ENCODE results near the gene URB1.

The URB1 gene

GRCh38 chr21:32335601-32336575 is 56.9 kb downstream of the URB1 start:
- Histone ChIP-seq H3K9ac (no peak overlapping the region), H3K27ac (no peak overlapping the region), H2AFZ (no peak overlapping the region), H3K9me3 (ENCODE audit: control insufficient read depth, low read length) (no peaks in the 10 kb centered on the region), H3K36me3 (ENCODE audit: control insufficient read depth, insufficient read depth, low read length) (no peaks in the 10 kb centered on the region), H3K4me3 (ENCODE audit: low read depth, low read length) (no peak overlapping the region), H3K79me2 (no peaks in the 10 kb centered on the region), H3K4me1 (no peaks in the 10 kb centered on the region), H3K27me3 (ENCODE audit: control insufficient read depth, insufficient read depth, low read length) (no peaks in the 10 kb centered on the region), H3K4me2 (ENCODE audit: low read length) (no peak overlapping the region)
- TF ChIP-seq CTCF (IDR thresholded peaks at IDR 0.05): no peak

- no peak for TF ChIP-seq CTCF (IDR thresholded peaks at IDR 0.05)
- H3K27ac ChIP-seq: no peak overlapping the region
- no peaks in the 10 kb centered on the region for H3K4me1 ChIP-seq
- H3K27me3 ChIP-seq (ENCODE audit: control insufficient read depth, insufficient read depth, low read length): no peaks in the 10 kb centered on the region
- no peak overlapping the region for H3K4me2 ChIP-seq (ENCODE audit: low read length)
- H3K79me2 ChIP-seq: no peaks in the 10 kb centered on the region
- no peaks in the 10 kb centered on the region for H3K9me3 ChIP-seq (ENCODE audit: control insufficient read depth, low read length)
- H3K4me3 ChIP-seq (ENCODE audit: low read depth, low read length): no peak overlapping the region
- no peak overlapping the region for H3K9ac ChIP-seq
- H2AFZ ChIP-seq: no peak overlapping the region
- no peaks in the 10 kb centered on the region for H3K36me3 ChIP-seq (ENCODE audit: control insufficient read depth, insufficient read depth, low read length)
Observed at GRCh38 chr21:32334980-32335531, 57.8 kb downstream of the URB1 start.

- Histone ChIP-seq H3K79me2 (no peaks in the 10 kb centered on the region), H3K9ac (no peak overlapping the region), H3K36me3 (ENCODE audit: control insufficient read depth, insufficient read depth, low read length) (no peaks in the 10 kb centered on the region), H3K4me1 (no peaks in the 10 kb centered on the region), H3K27ac (no peak overlapping the region), H2AFZ (no peak overlapping the region), H3K27me3 (ENCODE audit: control insufficient read depth, insufficient read depth, low read length) (no peaks in the 10 kb centered on the region), H3K4me2 (ENCODE audit: low read length) (no peak overlapping the region), H3K4me3 (ENCODE audit: low read depth, low read length) (no peak overlapping the region), H3K9me3 (ENCODE audit: control insufficient read depth, low read length) (no peaks in the 10 kb centered on the region)
- no peak for TF ChIP-seq CTCF (IDR thresholded peaks at IDR 0.05)
Observed at GRCh38 chr21:32333953-32334673, 58.7 kb downstream of the URB1 start.

- H3K36me3 ChIP-seq (ENCODE audit: control insufficient read depth, insufficient read depth, low read length): no peaks in the 10 kb centered on the region
- no peaks in the 10 kb centered on the region for H3K27me3 ChIP-seq (ENCODE audit: control insufficient read depth, insufficient read depth, low read length)
- no peak for TF ChIP-seq CTCF (IDR thresholded peaks at IDR 0.05)
- H3K79me2 ChIP-seq: no peaks in the 10 kb centered on the region
- H3K9ac ChIP-seq: no peak overlapping the region
- no peaks in the 10 kb centered on the region for H3K4me1 ChIP-seq
- no peaks in the 10 kb centered on the region for H3K9me3 ChIP-seq (ENCODE audit: control insufficient read depth, low read length)
- H2AFZ ChIP-seq: no peak overlapping the region
- no peak overlapping the region for H3K27ac ChIP-seq
- H3K4me2 ChIP-seq (ENCODE audit: low read length): peak overlapping the region; percentile 3
- H3K4me3 ChIP-seq (ENCODE audit: low read depth, low read length): no peak overlapping the region
Observed at GRCh38 chr21:32332463-32332951, 60.3 kb downstream of the URB1 start.

Measured in parathyroid adenoma (tissue), 2 donors.